ENCODE results near the gene MOCS3. TPM values are rescaled to one million over a fixed set of nuclear protein-coding genes. Genes with fewer than 3 reads are reported as not detected.

MOCS3 gene
- total and polyA plus RNA-seq, 10 of the 15 experiments (the other 5 are each of a cell fraction or from before 2014, with no cell fraction given) = 0.87 to 5.9 (median 3.6) TPM

GRCh38 chr20:50980851-50981713, 22.5 kb downstream of the MOCS3 start (continued):
- peak; percentile 82 for TF ChIP-seq PBX3 (IDR thresholded peaks at IDR 0.05; ENCODE audit: insufficient replicate concordance, low read depth, low read length)

GRCh38 chr20:50981714-50982048, 23.1 kb downstream of the MOCS3 start:
- ChIA-PET SMC1A (ENCODE audit: uncharacterized antibody, unreplicated experiment) (interaction anchor here (0.8 to 1.9 kb wide), 6 partner anchors 23 to 344 kb away, joined by 3 to 12 read pairs (median 4); partner anchors contain the start of genes BCAS4, DPM1 and MOCS3), RAD21 (ENCODE audit: unreplicated experiment) (interaction anchor here (1.4 to 4.4 kb wide), 3 partner anchors 23 to 191 kb away, joined by 4 to 28 read pairs (median 5); partner anchors contain the start of genes BCAS4, DPM1 and MOCS3), CTCF (interaction anchor here (0.6 to 14.7 kb wide), 26 partner anchors 10 to 633 kb away, joined by 3 to 177 read pairs (median 4); partner anchors contain the start of genes BCAS4, DPM1 and MOCS3), POLR2A (no interaction called here)
- DNase-seq (ENCODE audit: low read depth, low spot score) (no peak), FAIRE-seq (no peak), ATAC-seq (no peak)
- BruUV-seq (replicated peaks) = no TSS peak
- no peak overlapping the region for H3K27ac ChIP-seq (ENCODE audit: control insufficient read depth, insufficient read depth)
- H2AFZ ChIP-seq (ENCODE audit: control insufficient read depth, low read depth, low read length) = no peak overlapping the region
- H3K4me2 ChIP-seq (ENCODE audit: control insufficient read depth, insufficient read depth) = no peak overlapping the region
- in situ Hi-C loops (cut with MboI) = loop anchor here (10.0 kb wide), 1 partner anchor 643 kb away; no protein-coding TSS in a partner anchor
- TF ChIP-seq NFXL1 (IDR thresholded peaks at IDR 0.05; ENCODE audit: borderline replicate concordance) (no peak), GATAD2B (conservative IDR thresholded peaks at IDR 0.05; ENCODE audit: low read depth) (no peak)
- H3K4me3 ChIP-seq = no peak overlapping the region
- no peaks in the 10 kb centered on the region for H3K4me1 ChIP-seq (ENCODE audit: control insufficient read depth, insufficient read depth, low read length)
- H3K79me2 ChIP-seq (ENCODE audit: control insufficient read depth, insufficient read depth, low read length) = no peaks in the 10 kb centered on the region
- no peaks in the 10 kb centered on the region; a peak in 1 of 4 replicates for H3K27me3 ChIP-seq (replicated peaks in 1 of 2; ENCODE audit: control insufficient read depth in 2 of 2, insufficient read depth in 2 of 2, low read length in 1 of 2)
- H3K9ac ChIP-seq (ENCODE audit: control insufficient read depth, insufficient read depth, low read length) = no peak overlapping the region
- no peaks in the 10 kb centered on the region for H3K9me3 ChIP-seq (replicated peaks; ENCODE audit: control insufficient read depth, insufficient read depth, low read length)
- intact Hi-C loops (cut with micrococcal nuclease; ENCODE audit: unreplicated experiment) = loop anchor here (5.0 to 10.0 kb wide), 3 partner anchors 189 to 641 kb away; no protein-coding TSS in a partner anchor
- no peaks in the 10 kb centered on the region for H3K36me3 ChIP-seq (ENCODE audit: control insufficient read depth in 2 of 2, insufficient read depth in 2 of 2, low read length in 1 of 2)
- no peaks in the 10 kb centered on the region for H4K20me1 ChIP-seq (ENCODE audit: control insufficient read depth, insufficient read depth)
- 98% methylated on average over 3 of the region's 3 CpGs for WGBS (ENCODE audit: insufficient coverage, insufficient replicate concordance, low lambda C conversion rate, missing lambda C conversion rate)
